ENCODE data around the gene OPA1. TPM values are rescaled to one million over a fixed set of nuclear protein-coding genes. Genes with fewer than 3 reads are reported as not detected.

Gene OPA1
- total and polyA plus RNA-seq, 2 of the 13 experiments (the other 11 are each of a cell fraction or from before 2014, with no cell fraction given): 26.7 to 78.5 TPM

DNA sequence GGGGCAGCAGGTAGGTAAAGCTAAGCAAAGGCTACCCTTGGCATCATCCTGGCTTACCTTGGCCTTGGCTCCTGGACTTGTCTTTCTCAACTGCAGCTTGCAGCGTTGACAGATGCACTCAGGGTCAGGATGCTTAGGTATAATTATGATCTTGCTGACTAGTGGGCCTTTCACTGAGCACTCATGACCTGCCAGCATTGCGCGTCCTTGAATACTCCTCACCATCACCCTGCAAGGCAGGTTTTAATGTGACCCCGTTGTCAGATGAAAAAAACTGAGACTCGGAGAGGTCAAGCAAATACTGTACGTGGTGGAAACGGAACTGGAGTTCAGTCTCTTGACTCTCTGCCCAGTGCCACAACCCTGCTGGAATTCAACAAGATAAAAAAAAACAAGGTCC is 126.7 kb downstream of the OPA1 start:
- H3K4me3 ChIP-seq (replicated peaks in 1 of 3; ENCODE audit: insufficient read depth in 1 of 3, low read depth in 2 of 3, low read length in 3 of 3): no peak overlapping the region
- DNase-seq (ENCODE audit: low spot score) (peak; percentile 54), FAIRE-seq (no peak), ATAC-seq (peak; percentile 80)
- no peaks in the 10 kb centered on the region for H3K79me2 ChIP-seq (ENCODE audit: insufficient read depth, low read length)
- no peaks in the 10 kb centered on the region for H4K20me1 ChIP-seq (ENCODE audit: insufficient read depth, low read length)
- H3K9ac ChIP-seq (ENCODE audit: insufficient read depth, low read depth, low read length): no peak overlapping the region
- ChIA-PET POLR2A (interaction anchor here (1.1 kb wide), 1 partner anchor 13 kb away, joined by 3 read pairs; no protein-coding TSS in a partner anchor), CTCF (ENCODE audit: low intra/inter-chr PET ratio, low total read pairs) (no interaction called here)
- H3K4me1 ChIP-seq (ENCODE audit: insufficient read depth, low read length): peaks cover 42% of the 10 kb centered on the region
- no peak overlapping the region for H3K27ac ChIP-seq (ENCODE audit: extremely low read length, insufficient read depth, low read length)
- H3K9me3 ChIP-seq (ENCODE audit: low read length): peaks cover 8% of the 10 kb centered on the region
- H3K36me3 ChIP-seq (replicated peaks in 1 of 2; ENCODE audit: control insufficient read depth in 1 of 2, insufficient read depth in 2 of 2, low read length in 2 of 2): no peaks in the 10 kb centered on the region
- no TSS peak for BruUV-seq (replicated peaks)
- in situ Hi-C loops (cut with HindIII; ENCODE audit: extremely low pct_ligation_motif_present, low pct_unique_long_range_greater_than_20kb) (no loop called here), intact Hi-C loops (cut with micrococcal nuclease; ENCODE audit: unreplicated experiment) (no loop called here)
- WGBS (ENCODE audit: low lambda C conversion rate): 2% methylated on average over 7 of the region's 7 CpGs
- H3K4me2 ChIP-seq (ENCODE audit: low read depth, low read length): peak overlapping the region; percentile 39
- no peak overlapping the region for H2AFZ ChIP-seq (ENCODE audit: low read length)
- no peaks in the 10 kb centered on the region; a peak in 1 of 5 replicates for H3K27me3 ChIP-seq (ENCODE audit: control insufficient read depth in 1 of 2, insufficient read depth in 2 of 2, low read length in 2 of 2)
- TF ChIP-seq RNF2 (conservative IDR thresholded peaks at IDR 0.05; ENCODE audit: low read depth) (no peak), ZNF737 (CRISPR knock-in tag; IDR thresholded peaks at IDR 0.05; ENCODE audit: borderline replicate concordance) (no peak), SETDB1 (CRISPR knock-in tag; IDR thresholded peaks at IDR 0.05; ENCODE audit: borderline replicate concordance) (no peak), GPN1 (CRISPR knock-in tag; IDR thresholded peaks at IDR 0.05; ENCODE audit: borderline replicate concordance) (no peak), RBM22 (optimal IDR thresholded peaks at IDR 0.05; ENCODE audit: low read length) (no peak), FOXC1 (CRISPR knock-in tag; IDR thresholded peaks at IDR 0.05; ENCODE audit: borderline replicate concordance) (no peak), ZNF354B (CRISPR knock-in tag; IDR thresholded peaks at IDR 0.05) (no peak), ZSCAN25 (CRISPR knock-in tag; IDR thresholded peaks at IDR 0.05) (no peak), ZBTB3 (CRISPR knock-in tag; IDR thresholded peaks at IDR 0.05; ENCODE audit: borderline replicate concordance, low read depth) (no peak), NCOA1 (CRISPR knock-in tag; IDR thresholded peaks at IDR 0.05) (no peak), MTF1 (CRISPR knock-in tag; IDR thresholded peaks at IDR 0.05) (no peak)
- TF ChIP-seq, protein P1, sequence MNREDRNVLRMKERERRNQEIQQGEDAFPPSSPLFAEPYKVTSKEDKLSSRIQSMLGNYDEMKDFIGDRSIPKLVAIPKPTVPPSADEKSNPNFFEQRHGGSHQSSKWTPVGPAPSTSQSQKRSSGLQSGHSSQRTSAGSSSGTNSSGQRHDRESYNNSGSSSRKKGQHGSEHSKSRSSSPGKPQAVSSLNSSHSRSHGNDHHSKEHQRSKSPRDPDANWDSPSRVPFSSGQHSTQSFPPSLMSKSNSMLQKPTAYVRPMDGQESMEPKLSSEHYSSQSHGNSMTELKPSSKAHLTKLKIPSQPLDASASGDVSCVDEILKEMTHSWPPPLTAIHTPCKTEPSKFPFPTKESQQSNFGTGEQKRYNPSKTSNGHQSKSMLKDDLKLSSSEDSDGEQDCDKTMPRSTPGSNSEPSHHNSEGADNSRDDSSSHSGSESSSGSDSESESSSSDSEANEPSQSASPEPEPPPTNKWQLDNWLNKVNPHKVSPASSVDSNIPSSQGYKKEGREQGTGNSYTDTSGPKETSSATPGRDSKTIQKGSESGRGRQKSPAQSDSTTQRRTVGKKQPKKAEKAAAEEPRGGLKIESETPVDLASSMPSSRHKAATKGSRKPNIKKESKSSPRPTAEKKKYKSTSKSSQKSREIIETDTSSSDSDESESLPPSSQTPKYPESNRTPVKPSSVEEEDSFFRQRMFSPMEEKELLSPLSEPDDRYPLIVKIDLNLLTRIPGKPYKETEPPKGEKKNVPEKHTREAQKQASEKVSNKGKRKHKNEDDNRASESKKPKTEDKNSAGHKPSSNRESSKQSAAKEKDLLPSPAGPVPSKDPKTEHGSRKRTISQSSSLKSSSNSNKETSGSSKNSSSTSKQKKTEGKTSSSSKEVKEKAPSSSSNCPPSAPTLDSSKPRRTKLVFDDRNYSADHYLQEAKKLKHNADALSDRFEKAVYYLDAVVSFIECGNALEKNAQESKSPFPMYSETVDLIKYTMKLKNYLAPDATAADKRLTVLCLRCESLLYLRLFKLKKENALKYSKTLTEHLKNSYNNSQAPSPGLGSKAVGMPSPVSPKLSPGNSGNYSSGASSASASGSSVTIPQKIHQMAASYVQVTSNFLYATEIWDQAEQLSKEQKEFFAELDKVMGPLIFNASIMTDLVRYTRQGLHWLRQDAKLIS (CRISPR knock-in tag; IDR thresholded peaks at IDR 0.05): no peak
- TF ChIP-seq, protein P2, sequence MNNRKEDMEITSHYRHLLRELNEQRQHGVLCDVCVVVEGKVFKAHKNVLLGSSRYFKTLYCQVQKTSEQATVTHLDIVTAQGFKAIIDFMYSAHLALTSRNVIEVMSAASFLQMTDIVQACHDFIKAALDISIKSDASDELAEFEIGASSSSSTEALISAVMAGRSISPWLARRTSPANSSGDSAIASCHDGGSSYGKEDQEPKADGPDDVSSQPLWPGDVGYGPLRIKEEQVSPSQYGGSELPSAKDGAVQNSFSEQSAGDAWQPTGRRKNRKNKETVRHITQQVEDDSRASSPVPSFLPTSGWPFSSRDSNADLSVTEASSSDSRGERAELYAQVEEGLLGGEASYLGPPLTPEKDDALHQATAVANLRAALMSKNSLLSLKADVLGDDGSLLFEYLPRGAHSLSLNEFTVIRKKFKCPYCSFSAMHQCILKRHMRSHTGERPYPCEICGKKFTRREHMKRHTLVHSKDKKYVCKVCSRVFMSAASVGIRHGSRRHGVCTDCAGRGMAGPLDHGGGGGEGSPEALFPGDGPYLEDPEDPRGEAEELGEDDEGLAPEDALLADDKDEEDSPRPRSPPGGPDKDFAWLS (CRISPR knock-in tag; IDR thresholded peaks at IDR 0.05; ENCODE audit: borderline replicate concordance): no peak
- TF ChIP-seq, protein P3, sequence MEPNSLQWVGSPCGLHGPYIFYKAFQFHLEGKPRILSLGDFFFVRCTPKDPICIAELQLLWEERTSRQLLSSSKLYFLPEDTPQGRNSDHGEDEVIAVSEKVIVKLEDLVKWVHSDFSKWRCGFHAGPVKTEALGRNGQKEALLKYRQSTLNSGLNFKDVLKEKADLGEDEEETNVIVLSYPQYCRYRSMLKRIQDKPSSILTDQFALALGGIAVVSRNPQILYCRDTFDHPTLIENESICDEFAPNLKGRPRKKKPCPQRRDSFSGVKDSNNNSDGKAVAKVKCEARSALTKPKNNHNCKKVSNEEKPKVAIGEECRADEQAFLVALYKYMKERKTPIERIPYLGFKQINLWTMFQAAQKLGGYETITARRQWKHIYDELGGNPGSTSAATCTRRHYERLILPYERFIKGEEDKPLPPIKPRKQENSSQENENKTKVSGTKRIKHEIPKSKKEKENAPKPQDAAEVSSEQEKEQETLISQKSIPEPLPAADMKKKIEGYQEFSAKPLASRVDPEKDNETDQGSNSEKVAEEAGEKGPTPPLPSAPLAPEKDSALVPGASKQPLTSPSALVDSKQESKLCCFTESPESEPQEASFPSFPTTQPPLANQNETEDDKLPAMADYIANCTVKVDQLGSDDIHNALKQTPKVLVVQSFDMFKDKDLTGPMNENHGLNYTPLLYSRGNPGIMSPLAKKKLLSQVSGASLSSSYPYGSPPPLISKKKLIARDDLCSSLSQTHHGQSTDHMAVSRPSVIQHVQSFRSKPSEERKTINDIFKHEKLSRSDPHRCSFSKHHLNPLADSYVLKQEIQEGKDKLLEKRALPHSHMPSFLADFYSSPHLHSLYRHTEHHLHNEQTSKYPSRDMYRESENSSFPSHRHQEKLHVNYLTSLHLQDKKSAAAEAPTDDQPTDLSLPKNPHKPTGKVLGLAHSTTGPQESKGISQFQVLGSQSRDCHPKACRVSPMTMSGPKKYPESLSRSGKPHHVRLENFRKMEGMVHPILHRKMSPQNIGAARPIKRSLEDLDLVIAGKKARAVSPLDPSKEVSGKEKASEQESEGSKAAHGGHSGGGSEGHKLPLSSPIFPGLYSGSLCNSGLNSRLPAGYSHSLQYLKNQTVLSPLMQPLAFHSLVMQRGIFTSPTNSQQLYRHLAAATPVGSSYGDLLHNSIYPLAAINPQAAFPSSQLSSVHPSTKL (CRISPR knock-in tag; IDR thresholded peaks at IDR 0.05): peak; percentile 67
- TF ChIP-seq, protein P4, sequence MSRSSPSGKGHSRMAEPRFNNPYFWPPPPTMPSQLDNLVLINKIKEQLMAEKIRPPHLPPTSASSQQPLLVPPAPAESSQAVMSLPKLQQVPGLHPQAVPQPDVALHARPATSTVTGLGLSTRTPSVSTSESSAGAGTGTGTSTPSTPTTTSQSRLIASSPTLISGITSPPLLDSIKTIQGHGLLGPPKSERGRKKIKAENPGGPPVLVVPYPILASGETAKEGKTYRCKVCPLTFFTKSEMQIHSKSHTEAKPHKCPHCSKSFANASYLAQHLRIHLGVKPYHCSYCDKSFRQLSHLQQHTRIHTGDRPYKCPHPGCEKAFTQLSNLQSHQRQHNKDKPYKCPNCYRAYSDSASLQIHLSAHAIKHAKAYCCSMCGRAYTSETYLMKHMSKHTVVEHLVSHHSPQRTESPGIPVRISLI (CRISPR knock-in tag; IDR thresholded peaks at IDR 0.05; ENCODE audit: borderline replicate concordance): peak; percentile 84; the same call in 1 of the 2 replicates
